GM12891 (cell line): ENCODE measurements around the gene KIAA1958.

Experiments used
- POLR2A ChIP-seq: IDR thresholded peaks from 2 replicates; pipeline ENCODE4 v1.6.1; 2011; ENCODE audit warnings: low read depth, low read length, control low read depth
- POLR2AphosphoS5 ChIP-seq: IDR thresholded peaks from 2 replicates; pipeline ENCODE4 v1.6.1; 2011; ENCODE audit warnings: low read depth, low read length, control low read depth
- SPI1 ChIP-seq: IDR thresholded peaks from 2 replicates; pipeline ENCODE4 v1.6.1; 2011; ENCODE audit warnings: low read depth, low read length, control low read depth

- TF ChIP-seq POLR2AphosphoS5 (no peak), SPI1 (no peak), POLR2A (no peak)
Observed at GRCh38 chr9:112689161-112689740, 202.6 kb downstream of the KIAA1958 start.
